ENCODE measurements around the gene GSTO1. TPM values are rescaled to one million over a fixed set of nuclear protein-coding genes. Genes with fewer than 3 reads are reported as not detected.

Gene GSTO1
- total and polyA plus RNA-seq, 9 of the 15 experiments (the other 6 are each of a cell fraction or from before 2014, with no cell fraction given), result 136 to 592 (median 237) TPM

GRCh38 chr10:104268713-104269645 lies 14.3 kb downstream of the GSTO1 start, which contains the start of gene GSTO2 (continued):
- TF ChIP-seq AFF1 (IDR thresholded peaks at IDR 0.05; ENCODE audit: low read depth in 1 of 2, partially characterized antibody in 2 of 2) (no peak), HBP1 (CRISPR knock-in tag; IDR thresholded peaks at IDR 0.05) (no peak), ZNF695 (CRISPR knock-in tag; IDR thresholded peaks at IDR 0.05) (no peak), SOX6 (IDR thresholded peaks at IDR 0.05) (no peak), POLR2G (IDR thresholded peaks at IDR 0.05; ENCODE audit: low read depth, low read length) (peak; percentile 79), POLR2A (conservative IDR thresholded peaks at IDR 0.05) (peak; percentile 22), TEAD2 (tag; IDR thresholded peaks at IDR 0.05) (no peak), PHB (CRISPR knock-in tag; IDR thresholded peaks at IDR 0.05) (no peak), SUPT5H (IDR thresholded peaks at IDR 0.05) (peak; percentile 39; the same call in 1 of the 2 replicates), POLR2AphosphoS5 (IDR thresholded peaks at IDR 0.05; ENCODE audit: control insufficient read depth, insufficient read depth, low read depth, low read length) (peak; percentile 29; the same call in 1 of the 2 replicates)
- TF ChIP-seq, protein P1, sequence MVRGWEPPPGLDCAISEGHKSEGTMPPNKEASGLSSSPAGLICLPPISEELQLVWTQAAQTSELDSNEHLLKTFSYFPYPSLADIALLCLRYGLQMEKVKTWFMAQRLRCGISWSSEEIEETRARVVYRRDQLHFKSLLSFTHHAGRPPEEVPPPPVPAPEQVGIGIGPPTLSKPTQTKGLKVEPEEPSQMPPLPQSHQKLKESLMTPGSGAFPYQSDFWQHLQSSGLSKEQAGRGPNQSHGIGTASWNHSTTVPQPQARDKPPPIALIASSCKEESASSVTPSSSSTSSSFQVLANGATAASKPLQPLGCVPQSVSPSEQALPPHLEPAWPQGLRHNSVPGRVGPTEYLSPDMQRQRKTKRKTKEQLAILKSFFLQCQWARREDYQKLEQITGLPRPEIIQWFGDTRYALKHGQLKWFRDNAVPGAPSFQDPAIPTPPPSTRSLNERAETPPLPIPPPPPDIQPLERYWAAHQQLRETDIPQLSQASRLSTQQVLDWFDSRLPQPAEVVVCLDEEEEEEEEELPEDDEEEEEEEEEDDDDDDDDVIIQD (CRISPR knock-in tag; IDR thresholded peaks at IDR 0.05), result no peak
- TF ChIP-seq, protein P2, sequence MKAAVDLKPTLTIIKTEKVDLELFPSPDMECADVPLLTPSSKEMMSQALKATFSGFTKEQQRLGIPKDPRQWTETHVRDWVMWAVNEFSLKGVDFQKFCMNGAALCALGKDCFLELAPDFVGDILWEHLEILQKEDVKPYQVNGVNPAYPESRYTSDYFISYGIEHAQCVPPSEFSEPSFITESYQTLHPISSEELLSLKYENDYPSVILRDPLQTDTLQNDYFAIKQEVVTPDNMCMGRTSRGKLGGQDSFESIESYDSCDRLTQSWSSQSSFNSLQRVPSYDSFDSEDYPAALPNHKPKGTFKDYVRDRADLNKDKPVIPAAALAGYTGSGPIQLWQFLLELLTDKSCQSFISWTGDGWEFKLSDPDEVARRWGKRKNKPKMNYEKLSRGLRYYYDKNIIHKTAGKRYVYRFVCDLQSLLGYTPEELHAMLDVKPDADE (conservative IDR thresholded peaks at IDR 0.05; ENCODE audit: control insufficient read depth, low read depth, low read length), result no peak
- TF ChIP-seq, protein P3, sequence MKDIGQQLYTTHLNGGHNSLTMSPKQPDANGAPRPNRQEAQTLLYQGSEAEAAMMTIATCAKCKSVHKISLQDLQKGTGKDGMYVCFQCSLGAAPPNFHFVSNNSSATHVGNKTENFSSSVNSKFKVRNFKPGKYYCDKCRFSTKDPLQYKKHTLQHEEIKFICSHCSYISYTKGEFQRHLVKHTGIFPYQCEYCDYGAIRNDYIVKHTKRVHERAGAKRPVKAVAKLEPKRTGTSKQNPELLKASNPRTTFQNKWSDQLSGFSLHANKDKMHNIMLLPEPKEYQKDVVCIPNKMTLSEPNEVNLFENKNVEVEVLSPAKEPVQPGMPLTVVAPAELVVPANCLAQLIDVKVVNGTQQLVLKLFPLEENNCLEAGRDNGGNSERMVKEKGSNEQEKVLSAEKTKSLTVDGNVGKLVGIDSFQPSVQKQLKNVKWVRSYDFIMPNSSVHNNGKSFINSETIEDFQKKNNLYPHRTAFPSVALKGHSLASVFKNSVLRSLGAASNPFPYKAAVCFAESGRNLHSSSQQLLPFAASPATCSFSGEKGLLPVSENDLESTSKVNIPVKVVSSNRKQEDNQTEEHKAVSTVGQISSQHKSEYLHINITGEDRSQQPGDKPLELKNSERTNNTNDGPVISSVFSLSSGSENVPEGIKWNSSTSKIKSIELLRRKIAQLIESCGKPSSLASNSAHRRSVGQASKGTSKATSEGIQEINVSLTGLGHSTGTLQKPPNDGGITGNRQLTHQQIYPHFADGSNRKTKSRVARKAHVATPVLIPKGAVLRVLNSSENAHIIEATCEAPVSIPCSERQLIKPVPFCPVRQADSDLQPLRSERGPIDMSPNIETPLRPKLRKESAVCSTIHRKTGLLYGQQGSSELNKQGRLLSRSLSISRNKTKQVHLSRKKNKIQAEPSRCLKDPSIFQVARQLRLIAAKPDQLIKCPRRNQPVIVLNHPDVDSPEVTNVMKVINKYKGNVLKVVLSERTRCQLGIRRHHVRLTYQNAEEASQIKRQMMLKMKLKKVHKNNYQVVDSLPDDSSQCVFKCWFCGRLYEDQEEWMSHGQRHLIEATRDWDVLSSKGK (CRISPR knock-in tag; IDR thresholded peaks at IDR 0.05), result no peak
